Ureter (tissue), 1 donor: Measurements from ENCODE around the gene TTC28. TPM values are rescaled to one million over a fixed set of nuclear protein-coding genes. Genes with fewer than 3 reads are reported as not detected.
"Not testable (repeated sequence)": the region's sequence is repeated elsewhere in the genome, so short reads cannot be mapped to it uniquely, and the experiment has no call there.

ENCODE experiments used
- DNase-seq: peaks from one replicate; pipeline ENCODE4 v3.0.0-alpha.2; 2020; ENCODE audit warnings: low spot score
- total RNA-seq: library from RNA; stranded (reverse); gene quantifications from one replicate; pipeline ENCODE4 v1.2.4, GENCODE V29; 2023
- donor health status: DM: yes; HTN: yes; CAD: no.

The TTC28 gene
- total RNA-seq, 1 donor from 2014 or later, result 56.8 TPM

DNA sequence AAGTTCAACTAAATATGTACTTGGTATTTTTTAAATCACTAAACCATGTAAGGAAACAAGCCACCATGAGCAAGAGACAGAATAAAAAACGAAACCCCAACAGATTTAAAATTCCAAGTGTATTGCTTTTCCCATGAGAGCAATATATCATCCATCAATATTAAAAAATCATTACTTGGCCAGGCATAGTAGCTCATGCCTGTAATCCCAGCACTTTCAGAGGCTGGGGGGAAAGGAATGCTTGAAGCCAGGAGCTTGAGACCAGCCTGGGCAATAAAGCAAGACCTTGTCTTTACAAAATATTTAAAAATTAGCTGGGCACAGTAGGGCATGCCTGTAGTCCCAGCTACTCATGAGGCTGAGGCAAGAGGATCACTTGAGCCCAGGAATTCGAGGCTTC, 190.8 kb downstream of the TTC28 start:
- DNase-seq, result no peak

DNA sequence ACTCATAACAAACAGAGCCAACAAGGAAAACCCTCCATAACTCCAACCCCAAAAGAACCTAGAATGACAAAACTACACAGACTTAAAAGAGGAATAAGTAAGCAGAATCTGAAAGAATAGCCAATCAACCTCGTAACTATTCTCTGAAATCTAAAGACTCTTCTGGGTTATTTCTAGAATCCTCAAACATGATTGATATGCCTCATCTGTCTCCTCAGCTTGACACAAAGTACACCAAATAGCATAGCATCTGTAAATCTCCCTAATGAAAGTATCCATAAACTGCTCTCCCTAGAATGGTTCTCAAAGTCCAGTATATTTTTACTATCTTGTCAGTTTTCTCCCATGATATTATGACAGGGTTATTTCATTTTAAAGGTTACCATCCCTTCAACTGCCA, 195.0 kb downstream of the TTC28 start:
- DNase-seq, result no peak

DNA sequence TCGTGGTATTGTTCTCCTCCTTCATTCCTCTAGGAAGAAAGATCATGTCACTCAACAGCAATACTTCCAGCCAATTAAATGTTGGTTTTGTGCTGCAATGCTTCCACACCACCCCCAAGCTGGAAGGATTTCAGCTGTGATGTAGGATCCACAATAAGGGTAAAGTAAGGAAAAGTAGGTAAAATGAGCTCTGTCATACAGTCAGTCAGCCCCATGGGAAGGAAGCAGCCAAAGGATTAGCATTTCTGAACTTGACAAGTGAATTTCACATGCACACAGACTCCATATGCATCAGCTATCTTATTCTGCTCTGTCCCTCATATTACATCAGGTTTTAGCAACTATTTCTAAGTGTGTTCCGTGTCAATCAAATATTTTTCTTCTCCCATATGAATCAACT, 197.9 kb downstream of the TTC28 start:
- no peak for DNase-seq

DNA sequence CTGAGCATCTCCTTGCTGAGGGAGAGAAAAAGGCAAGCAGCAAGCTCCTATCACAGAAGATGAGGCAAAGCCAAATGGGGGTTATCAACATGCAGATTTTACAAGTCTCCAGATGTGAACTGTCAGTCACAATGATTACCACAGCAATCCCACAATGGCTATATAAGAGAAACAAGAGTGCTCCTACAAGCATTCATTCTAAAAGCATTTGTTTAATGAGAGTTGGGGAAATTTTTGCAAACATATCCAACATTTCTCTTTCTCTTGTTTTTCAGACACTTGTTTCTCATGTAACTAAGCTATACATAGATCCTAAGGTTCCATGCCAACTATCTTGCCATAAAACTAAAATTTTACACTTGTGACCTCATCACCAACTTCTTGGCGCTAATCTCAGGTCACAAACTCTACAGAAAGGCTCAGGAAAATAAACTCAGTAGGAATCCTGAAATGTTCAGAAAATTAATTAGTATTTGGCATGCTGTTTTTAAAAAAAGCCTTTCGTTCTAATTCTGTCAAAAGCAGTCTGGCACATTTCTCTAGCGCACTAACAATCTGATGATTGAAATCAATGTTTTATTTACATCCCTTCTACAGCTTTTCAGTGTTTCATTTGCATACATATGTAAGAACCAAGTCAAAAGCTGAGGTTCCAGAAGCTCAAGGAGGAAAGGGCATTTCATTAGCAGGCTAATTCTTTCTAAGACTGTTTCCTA, 199.5 kb downstream of the TTC28 start:
- no peak for DNase-seq

DNA sequence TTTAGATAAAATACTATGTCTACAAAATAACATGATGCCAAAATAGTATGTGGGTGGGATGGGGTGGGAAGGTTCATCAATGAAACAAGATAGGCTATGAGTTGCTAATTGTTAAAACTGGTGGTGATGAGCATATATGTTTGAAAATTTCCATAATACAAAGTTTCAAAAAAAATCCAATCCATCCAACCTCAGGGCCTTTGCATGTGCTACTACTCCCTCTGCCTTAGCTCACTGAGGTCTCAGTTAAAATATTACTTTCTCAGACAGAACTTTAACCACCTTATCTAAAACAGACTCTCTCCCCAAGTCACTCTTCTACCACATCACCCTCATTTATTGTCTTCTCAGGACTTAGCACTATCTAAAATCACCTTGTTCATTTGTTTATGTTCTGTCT, 201.1 kb downstream of the TTC28 start:
- no peak for DNase-seq

DNA sequence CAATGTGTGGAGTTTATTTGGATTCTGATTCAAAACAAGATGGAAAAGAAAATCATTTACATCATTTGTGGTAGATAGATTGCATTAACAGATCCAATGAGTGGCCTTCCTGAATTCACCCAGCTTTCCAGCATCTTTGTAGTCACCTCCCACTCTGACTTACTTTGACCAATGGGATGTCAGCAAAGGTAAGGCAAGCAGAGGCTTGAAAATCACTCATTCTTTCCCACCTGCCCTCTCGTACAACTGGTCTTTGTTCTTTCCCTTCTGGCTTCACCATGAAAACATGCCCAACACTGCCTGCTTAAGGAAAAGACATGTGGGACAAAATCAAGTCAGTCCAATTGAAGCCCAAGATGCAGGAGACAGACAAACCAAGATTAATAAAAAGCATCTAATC, 202.1 kb downstream of the TTC28 start:
- DNase-seq, result no peak

DNA sequence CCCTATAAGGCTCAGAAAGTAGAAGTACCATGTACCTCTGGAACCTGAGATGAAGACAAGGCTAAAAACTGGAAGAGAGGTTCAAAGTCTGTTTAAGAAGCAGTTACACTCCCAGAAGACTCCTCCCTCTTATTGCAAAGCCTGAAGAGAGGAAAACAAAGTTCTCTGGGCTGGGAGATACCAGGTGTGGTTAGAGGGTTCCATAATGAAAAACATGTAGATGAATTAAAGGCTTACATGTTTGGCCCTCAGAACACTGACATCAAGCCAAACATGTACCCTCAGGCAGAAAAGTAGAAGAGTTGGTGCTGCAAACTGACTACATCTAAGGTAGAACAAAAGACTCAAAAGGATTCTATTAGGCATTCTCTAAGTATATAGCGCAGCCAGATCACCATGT, 205.3 kb downstream of the TTC28 start:
- DNase-seq, result no peak

DNA sequence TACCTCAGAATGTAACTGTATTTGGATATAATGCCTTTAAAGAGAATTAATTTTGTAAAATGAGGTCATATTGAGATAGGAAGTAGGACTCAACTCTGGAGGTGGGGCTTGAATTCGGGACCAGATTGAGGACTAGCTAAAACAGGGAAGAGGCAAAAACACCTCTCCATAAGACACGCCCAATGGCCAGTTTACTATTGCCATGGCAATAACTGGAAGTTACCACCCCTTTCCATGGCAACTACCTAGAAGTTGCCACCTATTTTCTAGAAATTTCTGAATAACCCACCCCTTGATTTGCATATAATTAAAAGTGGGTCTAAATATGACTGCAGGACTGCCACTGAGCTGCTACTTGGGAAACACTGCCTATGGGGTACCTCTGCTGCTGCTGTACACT, 206.4 kb downstream of the TTC28 start:
- no peak for DNase-seq

DNA sequence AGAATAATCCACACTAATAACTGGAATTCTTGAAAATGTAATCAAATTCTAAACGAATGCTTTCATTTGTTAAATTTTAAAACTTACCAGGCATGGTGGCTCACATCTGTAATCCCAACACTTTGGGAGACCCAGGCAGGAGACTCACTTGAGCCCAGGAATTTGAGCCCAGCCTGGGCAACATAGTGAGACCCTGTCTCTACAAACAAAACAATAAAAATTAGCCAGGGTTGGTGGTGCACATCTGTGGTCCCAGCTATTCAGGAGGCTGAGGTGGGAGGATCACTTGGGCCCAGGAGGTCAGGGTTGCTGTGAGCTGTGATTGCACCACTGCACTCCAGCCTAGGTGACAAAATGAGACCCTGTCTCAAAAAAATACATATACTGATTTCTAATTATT, 212.6 kb downstream of the TTC28 start:
- not testable (repeated sequence) for DNase-seq

DNA sequence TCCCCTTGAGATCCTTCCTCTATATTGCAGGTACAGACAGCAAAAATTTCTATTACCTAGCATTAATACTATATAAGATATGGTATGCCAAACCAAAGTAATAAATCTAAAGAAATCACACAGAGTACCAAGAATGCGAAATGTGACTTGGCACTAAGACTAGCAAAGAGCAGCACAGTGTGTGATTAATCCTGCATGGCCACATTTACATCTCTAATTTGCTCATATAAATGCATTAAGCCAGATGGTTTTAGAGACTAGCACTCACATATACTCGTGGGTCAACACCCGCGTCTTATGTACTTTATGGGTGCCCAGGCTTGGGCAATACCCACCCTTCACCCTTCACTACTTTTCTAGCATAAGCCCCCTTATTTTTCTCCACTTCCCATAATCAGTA, 213.2 kb downstream of the TTC28 start:
- no peak for DNase-seq

DNA sequence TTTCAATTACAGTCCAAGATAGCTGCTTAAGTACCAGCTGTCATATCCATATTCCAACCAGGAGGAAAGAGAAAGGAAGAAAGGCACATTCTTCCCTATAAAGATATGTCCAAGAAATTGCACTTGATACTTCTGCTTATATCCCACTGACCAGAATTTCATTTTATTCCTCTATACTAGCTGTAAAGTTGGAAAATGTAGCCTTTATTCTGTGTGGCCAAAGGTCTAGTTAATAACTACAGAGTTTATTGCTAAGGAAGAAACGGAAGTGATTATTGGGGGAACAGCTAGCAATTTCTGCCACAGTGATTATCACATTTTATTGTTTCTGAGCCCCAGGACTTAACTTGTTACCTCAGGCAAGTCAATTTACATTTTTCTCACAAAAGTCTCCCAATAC, 213.8 kb downstream of the TTC28 start:
- DNase-seq, result no peak

DNA sequence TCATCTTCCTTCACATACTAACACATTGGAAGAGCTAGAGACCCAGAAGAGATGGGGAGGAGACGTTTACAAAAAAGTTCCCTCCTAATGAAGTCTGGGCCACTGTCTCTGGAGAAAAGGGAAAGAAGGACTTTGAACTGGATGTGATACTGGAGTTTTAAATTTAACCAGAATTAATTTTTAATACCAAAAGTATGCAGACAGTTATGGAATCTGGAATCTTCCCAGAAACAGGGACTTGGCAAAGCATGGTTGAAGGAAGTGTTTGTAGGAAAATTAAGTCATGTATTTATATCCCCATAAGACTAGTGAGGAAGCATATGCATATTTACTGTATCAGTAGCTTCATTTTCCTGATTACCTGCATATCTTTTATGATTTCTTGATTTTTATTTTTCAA, 215.5 kb downstream of the TTC28 start:
- no peak for DNase-seq

DNA sequence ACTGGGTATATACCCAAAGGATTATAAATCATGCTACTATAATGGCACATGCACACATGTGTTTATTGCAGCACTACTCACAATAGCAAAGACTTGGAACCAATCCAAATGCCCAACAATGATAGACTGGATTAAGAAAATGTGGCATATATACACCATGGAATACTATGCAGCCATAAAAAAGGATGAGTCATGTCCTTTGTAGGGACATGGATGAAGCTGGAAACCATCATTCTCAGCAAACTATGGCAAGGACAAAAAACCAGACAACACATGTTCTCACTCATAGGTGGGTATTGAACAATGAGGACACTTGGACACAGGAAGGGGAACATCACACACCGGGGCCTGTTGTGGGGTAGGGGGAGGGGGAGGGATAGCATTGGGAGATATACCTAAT, 216.2 kb downstream of the TTC28 start:
- DNase-seq, result not testable (repeated sequence)

DNA sequence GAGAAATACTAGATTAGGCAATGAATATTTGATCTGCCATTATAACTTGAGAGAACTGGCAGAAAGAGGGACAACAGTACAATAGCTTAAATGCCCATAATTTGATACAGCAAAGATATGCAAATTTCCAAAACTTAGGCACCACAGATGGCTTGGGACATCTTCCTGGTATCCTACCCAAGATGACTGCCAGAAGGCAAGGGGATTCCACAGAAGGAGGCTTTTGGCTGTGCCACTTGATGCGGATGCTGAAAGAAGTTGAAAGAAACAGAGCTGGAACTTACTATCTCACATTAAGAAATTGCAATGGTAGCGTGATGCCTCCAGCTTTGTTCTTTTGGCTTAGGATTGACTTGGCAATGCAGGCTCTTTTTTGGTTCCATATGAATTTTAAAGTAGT, 216.7 kb downstream of the TTC28 start:
- no peak for DNase-seq

DNA sequence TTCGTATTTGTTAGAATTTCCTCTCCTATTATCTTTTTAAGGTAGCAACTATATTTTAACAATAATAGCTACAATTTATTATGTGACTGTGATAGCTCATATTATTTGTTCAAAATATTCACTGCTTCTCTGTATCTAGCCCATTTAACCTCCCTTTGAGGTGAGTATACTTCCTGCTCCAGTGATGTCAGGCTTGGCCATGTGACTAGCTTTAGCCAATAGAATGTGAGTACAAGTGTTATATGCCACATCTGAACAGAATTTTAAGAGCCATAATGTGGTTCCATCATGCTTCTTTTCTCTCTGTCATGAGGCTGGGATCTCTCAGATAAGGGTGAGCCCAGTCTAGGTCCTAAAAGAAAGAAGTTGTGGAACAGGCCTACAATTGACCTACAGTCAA, 217.6 kb downstream of the TTC28 start:
- DNase-seq, result no peak

DNA sequence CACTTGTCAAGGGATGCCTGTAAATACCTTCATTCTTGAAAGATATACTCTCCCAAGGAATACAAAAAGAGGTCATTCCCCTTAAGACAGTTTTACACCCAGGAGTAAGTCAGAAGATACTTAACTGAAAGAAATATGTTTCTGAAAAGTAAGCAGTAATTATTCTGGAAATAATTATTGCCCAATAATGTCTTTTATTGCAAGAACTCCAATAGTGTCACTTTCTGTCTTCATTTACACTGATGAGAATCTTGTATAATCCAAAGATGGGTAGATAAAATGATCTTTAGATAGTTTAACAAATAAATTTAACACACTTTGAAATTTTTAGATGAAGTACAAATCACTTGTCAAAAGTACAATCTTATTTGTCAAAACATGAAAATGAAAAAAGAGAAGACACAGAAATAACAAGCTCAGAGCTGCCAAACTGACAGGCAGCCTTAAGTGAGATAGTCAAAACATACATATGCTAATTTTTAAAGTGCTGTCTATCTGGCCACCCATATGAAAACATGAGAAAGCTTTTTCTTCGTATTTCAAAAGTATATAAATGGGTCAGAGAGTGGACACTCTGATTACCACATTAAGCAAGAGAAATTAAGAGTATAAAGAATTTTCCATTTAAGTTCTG, 225.1 kb downstream of the TTC28 start:
- DNase-seq, result no peak

DNA sequence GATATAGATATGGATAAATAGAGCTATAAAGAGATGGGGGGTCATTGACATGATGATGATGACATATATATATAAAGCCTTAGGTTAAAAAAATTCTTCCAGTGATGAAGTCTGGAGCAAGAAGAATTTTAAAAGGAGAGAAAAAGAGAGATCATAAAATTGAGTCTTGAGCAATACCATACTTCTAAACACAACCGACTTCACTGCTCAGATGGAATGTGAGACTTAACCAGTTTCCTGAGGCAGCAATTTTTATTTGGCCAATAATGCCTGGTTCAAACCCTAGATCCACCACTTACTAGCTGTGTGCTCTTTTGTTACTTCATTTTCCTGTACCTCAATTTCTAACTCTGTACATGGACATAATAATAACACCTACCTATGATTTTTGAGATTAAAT, 229.5 kb downstream of the TTC28 start:
- DNase-seq, result no peak

DNA sequence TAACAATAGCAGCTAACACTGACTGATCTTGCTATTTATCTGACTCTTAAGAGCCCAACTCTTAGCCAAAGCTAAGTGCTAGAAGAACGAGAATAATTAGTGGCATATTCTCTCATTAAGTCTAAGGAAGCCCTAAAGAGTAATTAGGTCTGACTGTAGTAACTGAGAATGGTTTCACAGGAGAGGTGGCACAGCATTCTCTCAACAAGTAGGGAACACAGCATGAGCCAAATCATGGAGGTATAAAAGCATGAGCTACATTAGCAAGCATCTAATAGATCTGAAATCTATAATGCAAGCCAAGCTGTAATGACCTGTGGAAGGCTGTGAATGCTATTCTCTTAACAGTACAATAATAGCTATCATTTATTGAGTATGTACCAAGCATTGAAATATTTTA, 230.6 kb downstream of the TTC28 start:
- DNase-seq, result no peak

DNA sequence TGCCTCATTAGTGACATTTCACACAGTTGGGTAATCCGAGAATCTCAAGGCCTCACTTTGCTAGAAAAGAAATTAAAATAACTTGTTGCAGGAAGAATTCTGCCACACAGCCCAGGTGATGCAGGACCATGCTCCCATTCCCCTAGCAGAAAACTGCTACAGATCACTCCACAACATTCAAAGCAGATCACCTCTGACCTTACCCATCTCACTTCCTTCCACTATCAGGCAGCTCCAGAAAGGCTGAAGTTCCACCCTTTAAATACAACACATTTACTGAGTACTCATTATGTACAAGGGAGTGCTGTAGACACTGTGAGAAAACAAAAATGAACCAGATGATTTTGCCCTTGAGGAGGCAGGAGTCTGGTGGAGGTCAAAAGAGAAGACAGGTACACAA, 231.0 kb downstream of the TTC28 start:
- no peak for DNase-seq

DNA sequence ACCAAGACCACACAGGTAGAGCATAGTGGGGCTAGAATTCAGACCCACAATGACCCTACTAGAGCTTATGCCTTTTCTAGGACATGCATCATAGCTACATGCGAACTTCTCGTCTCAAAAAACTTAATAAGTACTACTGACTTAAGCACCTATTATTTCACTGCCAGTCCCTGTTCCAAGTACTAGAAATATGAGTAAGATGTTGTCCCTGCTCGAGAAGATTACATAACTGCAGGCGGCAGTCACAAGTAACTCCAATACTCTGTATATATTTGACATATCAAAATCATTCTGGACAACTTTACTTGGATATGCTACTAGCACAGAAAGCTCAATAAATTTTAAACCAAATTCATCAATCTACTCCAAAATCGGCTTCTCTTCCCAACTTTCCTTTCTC, 235.0 kb downstream of the TTC28 start:
- no peak for DNase-seq

DNA sequence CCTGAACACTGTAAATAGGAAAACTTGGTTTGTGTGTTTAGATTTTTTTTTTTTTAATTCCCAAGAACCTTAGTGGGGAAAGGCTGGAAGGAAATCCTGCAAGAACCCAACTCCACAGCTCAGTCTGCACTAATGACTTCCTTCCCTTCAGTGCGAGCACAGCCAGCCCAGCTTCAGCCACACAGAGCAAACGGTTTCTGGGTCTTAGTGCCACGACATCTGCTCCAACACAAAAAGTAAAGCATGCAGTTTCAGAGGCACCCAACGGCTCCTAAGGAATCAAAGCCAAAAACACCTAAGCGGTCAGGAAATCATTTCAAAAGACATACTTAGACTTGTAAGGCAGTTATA, 236.1 kb downstream of the TTC28 start:
- peak; percentile 77 for DNase-seq

DNA sequence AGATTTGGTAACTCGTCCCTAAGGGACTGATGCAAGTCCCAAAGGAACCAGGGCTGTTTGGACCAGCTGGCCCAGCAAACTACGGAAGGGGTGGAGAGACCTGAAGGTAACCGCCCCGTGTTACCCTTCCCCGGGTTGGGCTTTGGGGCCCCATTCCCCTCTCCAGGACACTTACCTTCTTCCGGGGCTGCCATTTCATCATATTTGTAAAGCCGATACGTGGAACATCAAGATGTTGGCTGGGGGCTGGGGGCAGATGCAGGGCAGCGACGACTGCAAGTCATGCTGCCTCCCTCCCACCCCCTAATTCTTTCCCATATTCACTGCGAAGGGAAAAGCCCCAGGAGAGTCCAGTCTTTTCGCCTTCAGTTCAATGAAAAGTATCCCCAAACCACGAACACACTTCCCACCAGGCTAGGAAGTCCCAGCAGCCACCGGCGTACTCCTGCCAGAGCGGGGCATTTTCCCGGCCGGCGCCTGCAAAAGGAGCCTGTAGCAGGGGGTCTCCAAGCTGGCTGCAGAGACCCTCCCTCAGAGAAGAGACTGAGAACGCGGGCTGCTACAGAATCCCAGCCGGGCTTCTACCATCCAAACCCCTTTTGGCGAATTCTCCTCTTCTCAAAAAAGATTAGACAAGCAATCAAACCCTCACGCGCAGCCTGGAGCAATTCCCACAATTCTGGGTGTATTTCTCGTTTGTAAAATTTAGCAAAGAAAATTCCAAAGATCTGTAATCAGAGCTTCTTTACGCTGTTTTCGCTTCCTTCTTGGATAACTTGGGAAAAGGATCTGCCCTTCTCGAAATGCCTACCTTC, 236.7 kb downstream of the TTC28 start:
- peak; percentile 62 for DNase-seq

DNA sequence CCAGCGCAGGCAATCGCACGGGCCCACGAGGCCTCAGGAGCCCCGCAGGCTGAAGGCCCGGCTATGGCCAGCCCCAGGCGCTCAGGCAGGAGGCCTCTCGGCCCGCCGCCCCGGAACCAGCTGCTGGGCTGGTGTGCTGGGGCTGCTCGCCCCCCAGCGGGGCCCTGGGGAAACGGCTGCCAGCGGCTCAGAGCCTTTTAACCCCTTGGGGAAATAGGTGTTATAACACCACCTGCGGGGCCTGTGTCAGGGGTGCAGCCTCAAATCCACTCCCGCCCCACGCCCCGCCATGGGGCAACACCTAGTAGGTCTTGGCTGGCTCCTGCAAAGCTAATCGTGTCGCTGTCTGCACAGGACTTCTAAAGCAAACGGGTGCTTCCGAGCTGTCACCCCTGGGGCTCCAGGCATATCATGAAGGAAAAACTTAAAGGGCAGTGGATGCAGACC, 237.4 kb downstream of the TTC28 start:
- peak; percentile 82 for DNase-seq
